ENCODE results near the gene PDCD1LG2. TPM values are rescaled to one million over a fixed set of nuclear protein-coding genes. Genes with fewer than 3 reads are reported as not detected.
"Not testable (repeated sequence)": the region's sequence is repeated elsewhere in the genome, so short reads cannot be mapped to it uniquely, and the experiment has no call there.

PDCD1LG2 gene
- total RNA-seq, 1 experiment from 2014 or later, result 1.9 TPM

DNA sequence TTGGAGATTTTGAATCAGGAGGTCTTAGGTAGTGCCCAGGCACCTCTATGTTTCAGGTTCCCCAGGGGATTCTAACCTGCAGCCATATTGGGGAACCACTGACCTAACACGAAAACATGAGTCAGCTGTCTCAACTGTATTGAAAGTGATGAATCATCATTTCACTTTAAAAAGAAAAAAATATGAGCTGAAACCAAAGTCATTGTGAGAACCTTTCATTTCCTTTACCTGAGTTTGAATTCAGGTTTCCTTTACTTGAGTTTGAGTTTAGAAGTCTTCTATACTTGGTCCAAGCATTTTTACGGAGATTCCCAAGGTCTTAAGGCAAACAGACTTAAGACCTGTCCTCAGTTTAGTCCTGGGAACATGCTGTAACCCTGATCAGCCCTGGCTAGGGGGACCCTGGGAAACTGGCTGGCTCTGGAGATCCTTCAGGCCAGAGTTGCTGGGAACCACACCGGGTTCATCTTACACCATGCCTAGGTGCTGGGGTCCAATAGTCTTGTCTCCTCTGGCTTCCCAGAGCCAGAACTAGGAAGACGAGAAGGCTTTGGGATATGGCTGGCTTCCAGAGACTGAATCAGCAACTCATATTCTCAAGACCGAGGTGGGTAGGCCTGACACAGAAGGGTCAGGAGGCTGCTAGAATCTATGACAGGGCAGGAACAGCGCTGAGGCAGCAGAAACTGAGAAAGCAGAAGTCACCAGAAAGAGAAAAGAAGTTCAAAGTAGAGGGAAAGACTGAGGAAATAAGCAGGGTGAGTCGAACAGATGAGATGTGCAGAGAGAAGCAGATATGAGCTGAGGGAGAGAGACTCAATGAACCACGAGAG is 16.4 kb upstream of the PDCD1LG2 start:
- DNase-seq (ENCODE audit: low spot score), result peak; percentile 19

DNA sequence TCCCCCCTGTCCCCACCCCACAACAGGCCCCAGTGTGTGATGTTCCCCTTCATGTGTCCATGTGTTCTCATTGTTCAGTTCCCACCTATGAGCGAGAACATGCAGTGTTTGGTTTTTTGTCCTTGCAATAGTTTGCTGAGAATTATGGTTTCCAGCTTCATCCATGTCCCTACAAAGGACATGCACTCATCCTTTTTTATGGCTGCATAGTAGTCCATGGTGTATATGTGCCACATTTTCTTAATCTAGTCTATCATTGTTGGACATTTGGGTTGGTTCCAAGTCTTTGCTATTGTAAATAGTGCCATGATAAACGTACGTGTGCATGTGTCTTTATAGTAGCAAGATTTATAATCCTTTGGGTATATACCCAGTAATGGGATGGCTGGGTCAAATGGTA is 15.6 kb upstream of the PDCD1LG2 start:
- not testable (repeated sequence) for DNase-seq (ENCODE audit: low spot score)

DNA sequence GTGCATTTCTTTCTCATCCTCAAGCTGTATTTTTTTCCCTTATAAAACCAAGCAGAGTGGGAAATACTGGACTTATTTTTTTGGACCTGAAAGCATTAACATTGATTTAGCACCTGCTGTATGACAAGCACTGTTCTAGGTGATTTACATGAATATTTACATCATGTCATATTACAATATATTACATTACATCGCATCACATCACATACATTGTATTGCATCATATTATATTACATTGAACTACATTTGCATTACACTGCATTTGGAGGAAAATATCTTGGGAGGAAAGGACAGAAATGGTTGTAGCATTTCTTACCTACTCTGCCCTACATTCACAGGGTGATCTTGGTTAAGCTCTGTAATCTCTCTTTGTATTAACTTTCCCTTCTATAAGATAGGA is 11.2 kb upstream of the PDCD1LG2 start:
- DNase-seq (ENCODE audit: low spot score), result no peak

DNA sequence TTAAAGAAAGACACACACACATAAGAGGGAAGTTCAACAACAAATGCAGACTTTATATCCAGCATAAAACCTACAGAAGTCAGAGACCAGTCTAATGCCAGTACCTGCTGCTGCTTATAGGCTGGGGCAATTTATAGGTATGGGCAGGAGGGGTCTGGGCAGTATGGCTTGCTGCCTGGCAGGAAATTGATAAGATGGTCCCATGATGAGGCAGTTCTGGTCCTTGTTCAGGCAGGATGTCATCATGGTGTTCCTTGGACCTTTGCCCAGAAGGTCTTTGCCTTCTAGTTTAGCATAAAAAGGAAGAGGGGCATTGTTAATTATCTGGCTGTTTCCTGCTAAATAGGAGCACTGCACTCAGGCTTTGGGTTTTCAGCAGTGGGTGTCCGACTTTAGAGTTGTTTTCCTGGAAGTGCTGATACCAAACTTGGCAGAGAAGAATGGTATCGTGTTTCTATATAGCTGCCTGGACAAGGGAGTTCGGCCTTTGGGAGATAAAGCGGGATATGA is 10.4 kb upstream of the PDCD1LG2 start:
- DNase-seq (ENCODE audit: low spot score), result peak; percentile 21

DNA sequence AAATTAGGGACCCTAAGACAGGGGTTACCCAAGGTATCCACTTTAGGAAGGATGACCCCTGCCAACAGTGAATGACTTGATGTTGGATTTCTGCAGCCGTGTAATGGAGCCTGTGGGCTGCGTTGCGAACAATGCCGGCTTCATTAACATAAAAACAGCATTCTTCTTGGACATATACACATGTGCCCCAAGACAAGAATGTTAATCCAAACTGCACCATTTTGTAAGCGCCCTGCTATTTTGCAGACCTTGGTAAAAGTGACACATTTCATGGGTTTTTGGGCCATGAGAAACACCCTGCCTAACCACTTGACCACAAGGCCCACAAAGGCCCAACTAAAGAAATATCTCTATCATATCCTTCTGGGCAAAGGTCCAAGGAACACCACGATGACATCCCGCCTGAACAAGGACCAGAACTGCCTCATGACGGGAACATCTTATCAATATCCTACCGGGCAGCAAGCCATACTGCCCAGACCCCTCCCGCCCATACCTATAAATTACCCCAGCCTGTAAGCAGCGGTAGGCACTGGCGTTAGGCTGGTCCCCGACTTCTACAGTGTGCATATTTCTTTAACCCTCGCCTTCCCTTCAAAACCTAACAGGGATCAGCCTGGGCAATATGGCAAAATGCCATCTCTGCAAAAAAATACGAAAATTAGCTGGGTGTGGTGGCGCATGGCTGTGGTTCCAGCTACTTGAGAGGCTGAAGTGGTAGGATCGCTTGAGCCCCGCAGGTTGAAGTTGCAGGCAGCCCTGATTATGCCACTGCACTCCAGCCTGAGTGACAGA is 9.7 kb upstream of the PDCD1LG2 start:
- peak; percentile 17 for DNase-seq (ENCODE audit: low spot score)

DNA sequence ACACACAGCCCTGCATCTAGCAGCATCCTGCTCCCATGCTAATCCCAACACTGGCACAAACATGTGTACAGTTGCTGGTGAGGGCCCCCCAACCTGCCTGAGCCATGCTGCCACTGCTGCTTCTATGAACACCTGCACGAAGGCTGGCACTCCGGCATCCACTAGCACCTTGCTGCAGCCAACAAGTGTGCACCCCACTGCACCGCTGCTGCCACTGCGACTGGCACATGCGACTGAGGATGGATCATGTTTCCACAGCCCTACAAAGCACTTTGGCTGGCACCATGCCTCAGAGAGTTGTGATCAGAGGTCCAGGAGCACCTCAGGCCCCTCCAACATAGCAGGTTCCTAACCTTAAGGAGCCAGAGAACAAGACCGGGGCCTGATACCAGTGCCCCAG is 7.8 kb upstream of the PDCD1LG2 start:
- no peak for DNase-seq (ENCODE audit: low spot score)

DNA sequence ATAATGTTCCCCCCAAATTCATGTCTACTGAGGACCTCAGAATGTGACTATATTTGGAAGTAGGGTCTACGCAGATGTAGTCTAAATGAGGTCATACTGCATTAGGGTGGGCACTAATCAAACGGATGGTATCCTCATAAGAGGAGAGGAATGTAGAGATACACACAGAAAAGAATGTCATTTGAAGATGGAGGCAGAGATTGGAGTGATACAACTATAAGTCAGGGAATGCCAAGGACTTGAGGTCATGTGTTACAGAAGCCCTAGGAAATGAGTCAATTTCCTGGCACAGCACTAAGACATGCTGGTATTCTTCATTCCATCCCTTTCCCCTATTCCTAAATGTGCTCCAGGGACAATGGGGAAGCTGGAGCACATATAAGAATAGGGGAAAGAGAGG is 758 bp upstream of the PDCD1LG2 start:
- DNase-seq (ENCODE audit: low spot score), result peak; percentile 69

DNA sequence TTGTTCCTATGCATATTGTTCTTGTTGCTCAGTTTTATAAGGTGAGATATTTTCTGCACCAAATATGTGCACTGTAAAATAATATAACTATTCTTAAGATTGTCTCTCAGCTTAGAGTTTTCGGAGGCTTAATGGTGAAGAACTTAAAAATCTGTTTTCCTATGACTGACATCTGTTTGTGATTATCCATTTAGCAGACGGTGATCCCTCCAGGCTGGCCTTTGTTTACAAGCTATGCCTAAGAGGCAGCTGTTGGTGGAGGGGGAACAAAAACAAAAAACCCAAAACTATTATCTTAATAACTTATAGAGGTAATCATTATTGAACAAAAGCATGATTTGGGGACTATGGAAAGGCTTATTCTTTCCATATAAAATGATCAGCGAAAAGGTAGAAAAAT is 658 bp downstream of the PDCD1LG2 start:
- DNase-seq (ENCODE audit: low spot score), result no peak

DNA sequence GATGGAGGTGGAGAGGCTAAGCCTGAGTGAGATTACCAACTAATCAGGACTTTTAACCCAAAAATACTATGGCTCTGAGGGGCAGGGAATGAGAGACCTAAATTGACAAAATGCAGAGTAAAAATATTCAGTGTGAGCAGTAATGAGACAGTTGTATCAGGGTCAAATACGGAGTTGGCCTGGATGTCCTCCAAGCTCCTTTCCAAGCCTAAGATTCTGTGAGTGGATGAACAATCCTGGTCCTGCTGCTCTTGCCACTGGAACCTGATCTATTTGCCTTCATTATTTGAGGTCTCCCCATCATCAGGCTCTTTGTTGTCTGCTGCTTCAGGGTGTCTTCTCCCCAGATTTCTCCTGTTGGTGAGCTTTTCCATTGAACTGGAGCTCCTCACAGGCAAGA is 1.1 kb downstream of the PDCD1LG2 start:
- DNase-seq (ENCODE audit: low spot score), result no peak

DNA sequence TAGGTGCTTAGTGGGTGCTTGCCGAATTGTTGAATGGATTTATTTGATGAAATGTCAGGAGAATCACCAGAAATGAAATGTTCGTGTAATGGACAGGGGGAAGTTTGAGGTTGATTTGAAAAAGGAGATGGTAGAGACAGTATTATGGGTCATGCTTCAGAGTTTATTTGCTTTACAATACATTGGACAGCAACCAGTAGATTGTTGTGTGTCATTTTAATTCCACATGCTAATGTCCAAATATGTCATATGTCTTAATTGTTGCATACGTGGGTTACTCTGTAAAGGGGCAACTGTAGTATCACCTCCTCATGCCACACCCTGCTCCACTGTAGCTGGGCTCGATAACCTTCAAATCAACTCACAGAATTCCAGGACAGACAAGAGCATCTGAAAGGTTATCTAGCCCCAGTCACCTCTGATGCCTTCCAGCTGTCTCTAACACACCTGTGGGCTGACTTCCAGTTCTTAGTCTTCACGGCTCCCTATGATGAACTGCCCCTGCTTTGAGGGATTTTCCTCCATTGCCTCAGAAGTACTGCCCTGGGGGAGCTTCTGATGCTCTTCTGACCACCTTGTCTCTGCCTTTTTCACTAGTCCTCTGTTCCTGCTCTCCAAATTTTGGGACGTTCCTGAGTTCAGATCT is 1.7 kb downstream of the PDCD1LG2 start:
- DNase-seq (ENCODE audit: low spot score), result no peak

DNA sequence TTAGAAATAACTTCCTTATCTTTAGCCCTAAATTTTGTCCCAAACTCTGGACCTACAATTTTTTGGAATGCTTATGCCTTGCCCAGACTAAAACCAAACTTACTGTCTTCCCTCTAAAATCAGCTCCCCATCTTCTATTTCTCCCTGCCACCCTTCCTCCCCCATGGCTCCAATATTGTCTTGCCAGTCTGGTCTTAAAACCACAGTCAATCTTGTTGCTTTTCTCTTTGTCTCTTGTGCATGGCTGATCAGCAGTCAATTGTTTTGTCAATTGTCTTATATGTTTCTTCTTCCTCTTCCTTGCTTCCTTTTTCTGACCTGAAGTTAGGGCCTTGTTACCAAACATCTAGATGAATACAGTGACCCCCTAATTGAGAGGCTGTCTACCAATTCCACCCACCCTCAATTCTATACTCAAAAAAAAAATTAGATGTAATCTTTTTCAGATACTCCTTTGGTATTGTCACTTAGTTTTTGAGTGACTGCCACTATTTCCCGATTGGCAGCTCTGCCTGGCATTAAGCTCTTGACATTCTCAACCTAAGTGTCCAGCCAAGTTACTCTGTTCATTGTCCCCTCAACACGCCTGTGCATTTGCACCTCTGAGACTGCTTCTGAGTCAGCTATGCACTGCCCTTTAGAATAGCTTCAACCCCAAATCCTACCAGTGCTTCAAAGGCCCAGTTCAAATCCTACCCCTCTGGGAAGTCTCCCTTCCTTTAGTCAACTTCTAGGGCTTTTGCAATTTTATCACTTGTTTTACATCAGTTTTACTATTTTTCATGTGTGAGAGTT is 2.5 kb downstream of the PDCD1LG2 start:
- no peak for DNase-seq (ENCODE audit: low spot score)

DNA sequence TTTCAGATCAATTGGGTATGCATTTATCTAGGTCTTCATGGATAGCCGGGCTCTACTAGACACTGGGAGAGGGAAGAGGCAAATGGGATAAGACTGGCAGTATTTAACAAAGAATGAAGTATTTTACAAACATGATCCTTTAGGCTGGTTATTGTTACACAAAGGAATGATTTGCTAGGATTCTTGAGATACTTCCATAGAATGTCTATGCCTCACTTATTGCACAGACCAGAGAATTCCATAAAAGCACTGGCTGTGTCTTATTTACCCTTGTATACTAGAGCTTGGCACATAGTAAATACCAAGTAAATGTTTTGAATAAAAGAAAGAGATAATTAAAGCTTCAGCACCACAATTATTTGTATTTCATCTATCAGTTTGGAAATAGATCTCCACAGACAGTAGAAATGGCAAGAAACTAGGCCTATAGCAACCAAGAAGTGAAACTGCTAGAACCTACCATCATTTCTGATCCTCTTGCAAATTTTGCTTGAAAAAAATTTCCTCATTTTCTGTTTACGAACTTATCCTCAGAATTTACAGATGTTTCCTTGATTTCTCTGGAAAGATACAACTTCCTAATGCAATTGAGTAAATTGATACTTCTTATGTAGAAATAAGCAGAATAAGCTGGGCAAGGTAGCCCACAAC is 3.8 kb downstream of the PDCD1LG2 start:
- DNase-seq (ENCODE audit: low spot score), result no peak

DNA sequence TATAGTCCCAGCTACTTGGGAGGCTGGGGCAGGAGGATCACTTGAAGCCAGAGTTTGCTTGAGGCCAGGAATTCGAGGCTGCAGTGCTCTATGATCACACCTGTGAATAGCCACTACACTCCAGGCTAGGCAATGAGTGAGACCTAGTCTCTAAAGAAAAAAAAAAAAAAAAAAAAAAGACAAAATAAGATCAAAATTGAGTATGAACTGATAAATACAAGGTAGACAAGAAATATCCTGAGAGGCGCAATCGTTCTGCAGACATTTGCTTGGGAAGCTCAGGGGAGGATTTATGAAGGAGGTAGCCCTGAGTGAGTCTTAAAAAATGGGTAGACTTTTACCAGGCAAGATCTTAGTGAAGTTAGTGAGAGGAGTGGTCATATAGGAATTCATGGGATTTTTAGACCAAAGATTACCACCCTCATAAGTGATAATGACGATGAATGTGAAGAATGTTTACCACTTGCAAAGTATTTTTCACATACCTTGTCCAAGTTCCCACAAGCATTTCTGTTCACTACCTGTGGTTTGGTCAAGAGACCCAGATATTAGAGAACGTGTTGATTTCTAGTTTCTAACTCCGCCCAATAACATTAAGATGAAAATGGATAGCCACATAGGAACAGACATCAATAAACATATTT is 4.4 kb downstream of the PDCD1LG2 start:
- DNase-seq (ENCODE audit: low spot score), result no peak

DNA sequence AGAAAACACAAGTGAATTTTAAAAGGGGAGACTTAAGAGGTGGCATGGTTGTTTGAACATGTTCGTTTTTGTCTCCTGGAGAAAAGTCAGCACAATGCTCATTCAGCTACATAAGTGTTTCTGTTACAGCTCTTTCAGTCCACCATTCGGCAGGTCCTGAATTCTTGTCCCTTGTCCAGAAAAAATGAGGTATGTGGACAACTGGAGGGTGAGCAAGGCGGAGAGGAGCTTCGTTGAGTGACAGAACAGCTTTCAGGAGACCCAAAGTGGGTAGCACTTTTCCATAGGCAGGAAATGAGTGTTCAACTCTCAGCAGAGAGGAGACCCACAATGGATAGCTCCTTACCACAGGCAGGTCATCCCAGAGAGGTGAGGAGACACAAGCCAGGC is 4.9 kb downstream of the PDCD1LG2 start:
- DNase-seq (ENCODE audit: low spot score), result no peak

DNA sequence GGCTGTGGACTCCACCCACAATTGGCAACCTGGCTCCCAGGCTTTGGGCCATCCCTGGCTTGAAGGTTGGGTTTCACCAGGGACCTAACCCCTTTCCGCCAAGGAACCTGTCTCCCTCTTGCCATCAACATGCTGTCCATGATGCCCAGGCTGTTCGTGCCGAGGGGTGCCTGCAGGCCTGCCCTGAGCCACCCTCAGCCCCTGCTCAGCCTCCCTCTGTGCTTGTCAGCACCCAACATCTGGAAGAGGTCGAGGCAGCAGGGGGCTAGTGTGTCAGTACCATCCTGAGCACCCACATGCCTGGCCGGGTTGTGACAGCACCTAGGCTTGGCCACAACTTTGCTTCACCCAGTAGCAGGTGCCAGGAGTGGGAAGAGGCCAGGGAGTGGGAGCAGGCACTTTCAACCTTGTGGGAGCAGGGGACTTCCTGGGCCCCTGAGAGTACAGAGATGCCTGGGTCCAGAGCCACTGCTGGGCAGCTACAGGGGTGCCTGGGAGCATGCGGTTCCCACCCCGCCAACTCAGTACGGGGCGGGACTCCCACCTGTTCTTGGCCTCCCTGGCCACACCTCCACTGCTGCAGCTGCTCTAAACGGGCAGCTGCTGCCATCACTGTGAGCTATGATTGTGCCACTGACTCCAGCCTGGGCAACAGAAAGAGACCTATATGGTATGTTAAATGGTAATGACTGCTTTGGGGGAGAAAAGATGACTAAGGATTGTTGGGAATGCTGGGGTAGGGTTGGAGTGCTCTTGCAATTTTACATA is 6.3 kb downstream of the PDCD1LG2 start:
- no peak for DNase-seq (ENCODE audit: low spot score)

DNA sequence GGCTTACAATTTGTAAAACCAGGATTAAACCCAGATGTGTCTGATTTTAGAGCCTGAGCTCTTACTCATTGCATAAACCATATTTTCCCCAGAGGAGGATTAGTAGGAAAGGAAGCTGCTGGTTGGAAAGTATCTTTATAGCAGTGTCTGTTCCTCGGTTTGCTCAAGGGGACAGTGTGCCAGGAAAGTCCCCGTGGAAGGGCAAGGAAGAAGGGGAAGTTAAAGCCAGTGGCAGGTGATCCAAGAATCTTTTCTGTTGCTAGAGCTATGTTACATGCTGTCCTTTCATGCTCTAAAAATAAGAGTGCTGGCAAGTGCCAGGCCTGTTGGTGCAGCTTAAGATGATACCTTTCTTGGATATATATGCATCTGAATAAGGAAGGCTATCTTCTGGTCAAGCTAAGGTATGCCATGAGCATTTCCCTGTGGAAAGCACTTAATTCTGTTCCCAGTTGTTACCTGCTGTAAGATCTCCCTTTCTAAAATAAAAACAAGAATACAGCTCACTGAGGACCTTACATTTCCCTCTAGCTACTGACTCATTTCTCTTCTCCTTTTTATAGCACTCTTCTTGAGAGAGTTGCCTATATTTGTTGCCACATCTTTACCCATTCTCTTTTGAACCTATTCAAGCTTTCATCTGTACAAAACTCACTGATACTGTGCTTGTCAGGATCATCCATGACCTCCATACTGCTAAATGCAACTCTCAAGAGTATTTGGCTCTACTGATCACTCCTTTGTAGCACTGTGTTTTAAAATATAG is 8.0 kb downstream of the PDCD1LG2 start:
- no peak for DNase-seq (ENCODE audit: low spot score)

DNA sequence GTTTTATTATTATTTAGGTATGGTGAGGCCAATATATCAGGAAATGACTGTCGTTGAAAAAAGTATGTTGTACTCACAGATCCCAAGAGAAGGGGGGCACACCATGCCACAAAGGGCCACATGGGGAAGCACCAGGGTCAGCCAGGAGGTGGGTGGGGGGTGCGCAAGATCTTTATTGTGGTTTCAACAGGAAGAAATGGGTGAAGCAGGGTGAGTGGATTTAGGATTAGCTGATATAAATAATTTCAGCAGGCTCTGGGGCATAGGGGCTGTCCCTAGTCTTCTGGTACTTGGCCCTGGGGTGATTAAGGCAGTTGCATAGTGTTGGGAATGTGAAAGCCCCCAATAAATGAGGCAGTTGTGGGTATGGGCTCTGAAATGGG is 8.6 kb downstream of the PDCD1LG2 start:
- no peak for DNase-seq (ENCODE audit: low spot score)

DNA sequence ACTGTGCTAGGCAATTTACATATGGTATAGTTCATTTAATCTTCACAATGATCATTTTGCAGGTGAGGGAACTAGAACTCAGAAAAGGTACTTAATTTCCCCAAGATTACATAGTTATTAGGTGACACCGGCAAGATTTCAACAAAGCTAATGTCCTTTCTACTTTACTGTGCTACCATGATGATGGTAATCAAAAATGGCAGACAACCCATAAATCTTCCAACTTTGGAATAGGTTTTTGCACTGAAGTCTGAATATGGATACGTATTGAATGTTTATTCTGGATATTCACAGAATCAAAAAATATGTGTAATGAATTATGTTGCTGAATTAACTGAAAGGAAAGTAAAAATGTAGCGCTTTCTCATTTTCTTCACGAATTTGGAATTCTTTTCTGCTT is 13.8 kb downstream of the PDCD1LG2 start:
- no peak for DNase-seq (ENCODE audit: low spot score)

DNA sequence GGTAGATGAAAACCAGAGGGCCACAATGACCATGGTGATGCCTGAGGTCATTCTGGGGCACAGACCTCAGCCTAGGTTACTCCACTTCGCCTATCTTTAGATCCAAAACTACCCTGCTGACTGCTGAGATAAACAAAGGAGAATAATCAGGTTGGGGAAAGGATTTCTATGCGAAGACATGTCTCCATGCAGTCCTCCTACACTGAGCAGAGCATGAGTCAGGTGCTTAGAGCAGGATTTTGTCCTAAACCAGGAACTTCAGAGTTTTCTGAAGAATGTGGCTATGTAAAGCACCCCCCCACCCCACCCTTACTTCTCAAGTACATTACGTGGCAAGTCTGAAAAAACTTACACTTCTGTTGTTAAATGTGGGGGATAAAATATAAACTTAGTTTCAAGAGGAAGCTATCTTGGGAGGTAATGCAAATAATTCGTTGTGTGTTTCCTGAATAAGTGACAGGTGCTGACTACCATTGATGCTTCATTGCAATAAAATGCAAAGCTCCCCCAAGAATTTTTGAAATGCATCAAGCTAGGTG is 19.4 kb downstream of the PDCD1LG2 start:
- DNase-seq (ENCODE audit: low spot score), result no peak

Data from H4 (cell line).